GM21723 (cell line): Measurements from ENCODE around the gene JMJD4.

Source experiments
- ATAC-seq: cut with Tn5 transposase; IDR thresholded peaks from one replicate; pipeline ENCODE4 v1.9.1; 2021; ENCODE audit warnings: mild to moderate bottlenecking, moderate library complexity; ENCODE audit not compliant: unreplicated experiment

JMJD4 gene

GRCh38 chr1:227734856-227735538, at the start of gene JMJD4, which contains the start of gene SNAP47:
JMJD4 (minus strand) TSS chr1:227735302; CDS start chr1:227735273, 29 bp downstream.
SNAP47 (plus strand) TSS chr1:227735435; CDS start chr1:227747737, 12,302 bp downstream.
- peak; percentile 87 for ATAC-seq

DNA sequence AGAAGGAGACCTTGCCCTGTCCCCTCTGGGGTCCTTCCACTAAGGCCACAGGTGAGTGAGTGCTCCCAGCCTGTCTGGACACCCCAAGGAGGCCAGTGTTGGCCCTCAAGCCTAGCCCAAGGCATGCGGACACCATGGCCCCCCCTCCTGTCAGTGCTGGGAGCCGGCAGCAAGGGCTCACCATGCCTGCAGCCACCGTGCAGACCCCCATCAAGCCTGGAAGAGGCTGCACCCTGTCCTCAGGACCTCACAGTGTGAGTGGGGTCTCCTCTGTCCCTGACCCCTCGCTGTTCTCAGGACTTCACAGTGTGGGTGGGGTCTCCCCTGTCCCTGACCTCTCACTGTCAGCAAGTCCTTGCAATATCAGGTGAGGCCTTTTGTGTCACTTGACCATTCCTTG, 47.1 kb upstream of the JMJD4 start:
- no peak for ATAC-seq

DNA sequence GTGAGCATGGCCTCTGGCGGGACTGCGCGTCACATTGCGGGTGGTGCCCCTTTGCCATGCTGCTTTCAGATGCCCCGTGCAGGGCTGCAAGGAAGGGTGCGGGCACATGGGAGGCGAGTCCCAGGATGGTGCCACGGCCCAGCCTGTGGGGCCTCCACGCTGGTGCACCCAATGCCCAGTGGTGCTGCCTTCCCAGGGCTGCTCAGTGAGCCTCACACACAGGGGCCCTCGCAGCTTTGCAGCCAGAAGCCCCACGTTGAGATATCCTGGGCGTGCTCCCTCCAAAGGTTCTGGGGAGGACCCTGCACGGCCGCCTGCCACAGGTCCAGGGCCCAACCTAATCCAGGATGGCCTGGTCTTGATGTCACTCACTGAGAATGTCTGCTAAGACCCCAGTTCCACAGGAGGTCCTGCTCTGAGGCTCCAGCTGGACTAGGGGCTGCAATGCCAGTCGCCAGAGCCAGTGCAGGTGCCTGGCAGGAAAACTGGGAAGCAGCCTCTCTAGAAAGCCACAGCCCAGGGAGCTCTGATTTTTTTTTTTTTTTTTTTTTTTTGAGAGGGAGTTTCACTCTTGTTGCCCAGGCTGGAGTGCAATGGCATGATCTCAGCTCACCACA, 46.3 kb upstream of the JMJD4 start:
- ATAC-seq, result no peak

GRCh38 chr1:227780101-227781044, 45.3 kb upstream of the JMJD4 start:
- ATAC-seq, result no peak

DNA sequence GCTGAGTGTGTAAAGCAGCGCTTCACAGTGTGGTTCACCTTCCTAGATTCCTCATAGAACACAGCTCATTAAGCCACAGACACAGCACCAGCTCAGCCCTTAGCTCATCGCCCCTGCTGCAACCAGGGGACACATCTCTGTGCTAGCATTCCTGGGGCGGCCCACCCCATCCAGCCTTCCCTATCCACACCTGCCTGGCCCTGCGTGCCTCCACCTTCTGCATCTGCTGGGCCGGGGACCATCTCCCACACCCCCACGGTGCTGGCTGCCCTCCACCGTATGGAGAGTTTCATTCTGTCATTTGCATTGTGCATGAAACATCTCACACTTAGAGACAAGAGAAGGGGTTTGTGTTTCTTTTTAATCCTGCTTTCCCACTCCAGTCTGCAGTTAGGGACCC, 44.6 kb upstream of the JMJD4 start:
- no peak for ATAC-seq

DNA sequence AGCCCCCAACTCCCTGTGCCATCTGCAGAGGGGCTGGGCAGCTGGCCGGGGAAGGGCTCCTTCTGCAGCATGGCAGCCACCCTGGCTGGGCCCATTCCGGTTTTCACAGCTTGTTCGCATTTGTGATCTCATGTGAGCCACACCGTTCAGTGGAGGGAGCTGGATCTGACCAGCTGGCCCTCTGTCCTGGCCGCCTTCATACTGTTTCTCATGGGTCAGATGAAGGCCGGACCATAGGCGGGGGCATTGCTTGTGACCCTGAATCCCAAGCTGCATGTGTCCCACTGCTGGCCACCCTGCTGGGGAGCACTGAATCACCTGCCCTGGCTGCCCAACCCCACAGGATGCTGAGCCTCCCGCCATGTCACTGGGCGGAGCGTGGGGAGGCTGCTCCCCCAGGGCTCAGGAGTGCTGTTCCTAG, 43.9 kb upstream of the JMJD4 start:
- no peak for ATAC-seq

GRCh38 chr1:227778401-227778947, 43.4 kb upstream of the JMJD4 start:
- no peak for ATAC-seq

DNA sequence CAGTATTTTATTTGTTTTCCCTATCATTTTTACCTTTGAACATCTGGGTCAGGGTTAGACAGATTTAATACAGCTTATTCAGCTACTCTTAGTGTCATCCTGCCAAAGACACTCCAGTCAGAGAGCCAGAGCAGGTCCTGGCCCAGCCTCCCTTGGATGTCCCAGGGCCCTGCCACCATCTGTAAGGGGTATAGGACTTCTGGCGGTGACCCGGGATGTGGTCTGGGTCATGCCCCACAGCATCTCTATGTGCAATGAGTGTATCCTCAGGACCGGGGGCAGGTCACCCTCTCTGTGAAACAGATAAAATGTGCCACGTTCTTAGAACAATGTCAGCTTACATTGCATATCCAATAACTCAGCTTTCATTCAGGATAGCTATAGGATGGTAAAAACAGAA, 42.5 kb upstream of the JMJD4 start:
- ATAC-seq, result no peak

GRCh38 chr1:227777156-227777555, 42.1 kb upstream of the JMJD4 start:
- ATAC-seq, result no peak

- no peak for ATAC-seq
Observed at GRCh38 chr1:227776331-227776771, 41.2 kb upstream of the JMJD4 start.

DNA sequence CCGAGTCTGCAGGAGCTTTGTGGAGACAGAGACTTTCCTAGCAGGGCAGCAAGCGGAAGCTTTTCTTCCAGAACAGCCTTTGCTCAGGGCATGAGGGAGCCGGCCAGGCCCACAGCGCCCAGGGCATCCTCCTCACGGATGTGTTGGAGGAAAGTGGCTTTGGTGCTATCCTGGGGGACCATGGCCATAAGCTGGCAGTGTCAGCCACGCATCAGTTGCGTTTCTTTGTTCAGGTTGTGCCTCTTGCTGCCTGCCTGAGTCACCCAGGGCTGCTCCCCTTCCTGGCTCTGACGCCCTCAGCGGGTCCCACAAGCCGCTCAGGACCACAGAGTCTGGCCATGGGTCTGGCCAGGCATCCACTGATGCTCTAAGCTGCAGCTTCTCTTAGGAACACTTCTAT, 40.7 kb upstream of the JMJD4 start:
- ATAC-seq, result no peak

DNA sequence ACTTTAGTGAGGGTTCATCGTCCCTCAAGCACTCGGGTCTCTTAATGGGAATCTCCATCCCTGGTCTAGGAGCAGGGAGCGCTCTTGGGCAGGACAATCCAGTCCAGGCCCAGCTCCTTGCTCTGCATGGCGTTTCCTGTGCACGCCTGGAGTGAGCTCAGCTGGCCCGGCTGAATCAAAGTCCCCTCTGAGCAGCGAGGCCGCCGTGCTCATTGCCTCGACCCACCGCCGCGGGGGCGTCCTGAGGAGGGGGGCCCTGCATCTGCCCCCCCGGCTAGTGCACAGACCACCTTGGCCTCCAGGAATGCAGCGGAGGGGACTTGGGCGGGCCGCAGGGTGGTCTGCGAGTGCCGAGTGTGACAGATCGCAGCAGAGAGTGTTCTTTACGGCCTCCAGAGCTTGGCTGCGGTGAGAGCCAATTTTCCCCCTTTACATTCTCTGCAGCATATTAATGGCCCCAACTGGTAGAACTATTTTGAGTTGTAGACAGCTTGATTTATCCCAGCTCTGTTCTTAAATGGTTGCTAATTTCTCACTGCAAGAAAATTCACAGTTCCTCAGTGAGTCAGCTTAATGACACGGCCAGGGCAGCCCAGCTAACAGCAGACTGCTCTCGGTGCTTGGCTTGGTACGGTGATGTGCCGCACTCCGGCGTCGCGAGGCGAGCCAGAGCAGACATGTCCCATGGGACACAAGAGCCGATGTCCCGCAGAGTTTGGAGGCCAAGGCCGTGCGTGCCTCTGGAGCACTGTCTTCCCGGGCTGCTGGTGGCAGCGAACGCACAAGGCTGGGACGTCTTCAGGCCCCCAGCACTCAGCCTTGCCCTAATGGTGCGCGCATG, 39.9 kb upstream of the JMJD4 start:
- no peak for ATAC-seq

DNA sequence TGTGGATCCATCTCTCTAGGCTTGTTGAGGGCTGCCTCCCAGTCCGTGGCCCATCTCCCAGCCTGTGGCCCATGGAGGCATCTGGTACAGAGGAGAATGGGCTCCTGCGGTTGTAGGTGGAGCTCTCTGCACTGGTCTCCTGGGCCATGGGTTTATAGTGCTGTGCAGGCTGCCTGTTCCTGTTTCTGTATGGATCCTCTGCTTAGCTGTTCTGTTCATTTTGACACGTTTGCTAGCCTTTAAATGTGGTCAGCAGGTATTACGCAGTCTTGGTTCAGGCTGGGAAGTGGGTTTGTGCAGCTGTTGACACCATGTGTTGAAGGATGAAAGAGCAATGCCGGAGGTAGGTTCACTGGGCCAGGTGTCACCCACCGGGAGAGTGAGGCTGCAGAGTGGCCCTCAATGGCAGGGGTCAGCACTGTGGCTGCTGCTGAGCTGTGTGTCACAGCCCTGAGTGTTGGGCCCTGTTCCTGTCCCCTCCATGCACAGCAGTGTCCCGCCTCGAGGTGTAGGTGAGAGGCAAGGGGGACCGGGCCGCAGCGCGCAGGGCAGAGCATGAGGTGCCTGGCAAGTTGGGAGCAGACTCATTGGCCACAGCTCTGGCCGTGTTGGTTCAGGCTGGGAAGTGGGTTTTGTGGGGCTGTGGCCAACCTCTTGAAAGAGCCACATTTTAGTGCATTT, 39.1 kb upstream of the JMJD4 start:
- no peak for ATAC-seq

DNA sequence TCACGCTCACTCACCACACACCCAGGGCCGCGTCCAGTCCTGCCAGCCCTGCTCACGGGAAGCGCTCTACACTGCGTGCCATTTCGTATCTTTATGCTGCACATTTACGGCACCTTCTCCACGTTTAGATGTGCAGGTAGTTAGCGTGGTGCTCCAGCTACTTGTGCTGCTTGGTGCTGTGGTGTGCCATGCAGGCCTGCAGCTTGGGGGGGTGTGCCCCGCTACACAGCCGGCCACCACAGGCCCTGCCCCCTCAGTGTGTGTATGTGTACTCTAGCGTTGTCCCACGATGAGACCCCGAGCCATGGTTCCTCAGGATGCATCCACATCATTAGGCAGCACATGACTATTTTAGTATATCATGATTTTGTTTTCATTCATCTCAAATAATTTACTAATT, 38.5 kb upstream of the JMJD4 start:
- ATAC-seq, result no peak

- no peak for ATAC-seq
Observed at GRCh38 chr1:227771771-227772170, 36.7 kb upstream of the JMJD4 start.

- no peak for ATAC-seq
Observed at GRCh38 chr1:227771326-227771725, 36.2 kb upstream of the JMJD4 start.

GRCh38 chr1:227770812-227771211, 35.7 kb upstream of the JMJD4 start:
- ATAC-seq, result no peak

DNA sequence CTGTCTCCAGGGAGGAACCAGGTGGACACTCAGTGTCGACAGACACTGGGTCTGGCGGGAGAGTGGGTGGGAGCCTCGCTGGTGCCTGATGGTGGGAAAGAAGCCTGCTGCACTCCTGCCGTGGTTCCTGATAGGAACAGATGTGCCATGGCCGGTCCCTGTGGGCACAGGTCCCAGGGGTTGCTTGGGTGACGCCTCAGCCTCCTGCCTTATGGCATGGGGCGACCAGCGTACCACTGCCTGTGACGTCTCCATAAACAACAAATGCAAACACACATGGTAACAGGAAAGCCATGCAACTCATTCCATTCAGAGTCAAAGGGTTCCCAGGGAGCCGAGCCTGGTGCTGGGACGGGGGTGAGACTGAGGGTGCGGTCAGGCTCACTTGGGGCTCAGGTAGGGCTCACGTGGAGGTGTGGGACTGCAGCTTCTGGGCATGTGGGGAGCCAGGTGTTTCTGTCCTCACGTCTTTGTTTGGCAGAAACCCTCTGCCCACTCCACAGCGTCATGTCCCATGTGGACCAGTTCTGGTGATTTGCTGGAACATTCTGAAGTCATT, 34.9 kb upstream of the JMJD4 start:
- no peak for ATAC-seq
